K562 (cell line): ENCODE data around the gene RBM28. TPM values are rescaled to one million over a fixed set of nuclear protein-coding genes. Genes with fewer than 3 reads are reported as not detected.

Source experiments
- LCOR ChIP-seq: sonication (generic); formaldehyde crosslinking; IDR thresholded peaks from 2 replicates; pipeline ENCODE4 v1.8.0; 2022; ENCODE audit warnings: mild to moderate bottlenecking, missing genetic modification reagents
- RBM25 ChIP-seq: fragments of 200-400 bp; formaldehyde crosslinking; IDR thresholded peaks from 2 replicates; pipeline ENCODE4 v1.6.1; 2018; ENCODE audit warnings: low read length, low read depth, moderate library complexity; ENCODE audit not compliant: severe bottlenecking
- SMAD4 ChIP-seq: fragments of 250-450 bp; sonication (Bioruptor Pico); conservative IDR thresholded peaks from 2 replicates; pipeline ENCODE4 v1.8.0; 2021; ENCODE audit warnings: inconsistent platforms, mild to moderate bottlenecking, moderate library complexity
- STAT5B ChIP-seq: fragments of 250-450 bp; sonication (Bioruptor Pico); IDR thresholded peaks from 2 replicates; pipeline ENCODE4 v1.8.0; 2021; ENCODE audit warnings: mild to moderate bottlenecking, inconsistent platforms
- ZEB2 ChIP-seq: fragments of 450-650 bp; IDR thresholded peaks from 2 replicates; pipeline ENCODE4 v1.6.1; 2016
- ZMIZ1 ChIP-seq, 2 experiments: fragments of 150-350 bp in 1 of 2; IDR thresholded peaks; 2 replicates each; pipeline ENCODE4 v1.6.1; 2012 to 2016; ENCODE audit warnings: low read depth in 2 of 2, low read length in 2 of 2, mild to moderate bottlenecking in 1 of 2, moderate library complexity in 1 of 2
- ZNF184 ChIP-seq: sonication (generic); formaldehyde crosslinking; IDR thresholded peaks from 2 replicates; pipeline ENCODE4 v1.5.0; 2020; ENCODE audit warnings: missing genetic modification reagents
- ZNF699 ChIP-seq: fragments of 250-450 bp; sonication (Bioruptor Pico); IDR thresholded peaks from 2 replicates; pipeline ENCODE4 v1.8.0; 2021; ENCODE audit warnings: mild to moderate bottlenecking, moderate library complexity; ENCODE audit not compliant: insufficient replicate concordance
- ZNF717 ChIP-seq: fragments of 250-450 bp; sonication (Bioruptor Pico); IDR thresholded peaks from 2 replicates; pipeline ENCODE4 v1.5.0; 2021
- polyA plus RNA-seq, 8 experiments: library from polyadenylated mRNA; depleted of rRNA in 4 of 8; stranded (reverse) in 5 of 8; unstranded in 3 of 8; fragments of >200 nt; fragmentation: Nextera tagmentation in 2 of 8; fragmentation: Illumina TruSeq in 1 of 8; extraction: Ambion mirVana in 2 of 8; extraction: Trizol in 1 of 8; gene quantifications; 2 replicates each; pipeline versions ENCODE4 v1.2.1 to v1.2.3, GENCODE V29; 2011 to 2014; ENCODE audit warnings: inconsistent platforms in 1 of 8, missing spikeins in 1 of 8
- total RNA-seq, 7 experiments: library from RNA; depleted of rRNA in 6 of 7; stranded (reverse); fragments of >200 nt in 6 of 7; fragmentation: Illumina TruSeq in 2 of 7; extraction: Trizol in 2 of 7; gene quantifications; 2 replicates each; pipeline versions ENCODE4 v1.2.1 to v1.2.3, GENCODE V29; 2011 to 2021; ENCODE audit warnings: low replicate concordance in 1 of 7
- TF ChIP-seq, protein P1 (sequence below): fragments of 250-450 bp; sonication (Bioruptor Pico); IDR thresholded peaks from 2 replicates; pipeline ENCODE4 v1.4.0; 2020; ENCODE audit warnings: borderline replicate concordance
- TF ChIP-seq, protein P2 (sequence below): fragments of 450-650 bp; IDR thresholded peaks from 2 replicates; pipeline ENCODE4 v1.6.1; 2017; ENCODE audit warnings: antibody characterized with exemption
- TF ChIP-seq, protein P3 (sequence below): fragments of 450-650 bp; IDR thresholded peaks from 2 replicates; pipeline ENCODE4 v1.6.1; 2017; ENCODE audit warnings: antibody characterized with exemption, mild to moderate bottlenecking

The RBM28 gene
- total and polyA plus RNA-seq, 9 of the 15 experiments (the other 6 are each of a cell fraction or from before 2014, with no cell fraction given), result 65.8 to 213 (median 138) TPM

DNA sequence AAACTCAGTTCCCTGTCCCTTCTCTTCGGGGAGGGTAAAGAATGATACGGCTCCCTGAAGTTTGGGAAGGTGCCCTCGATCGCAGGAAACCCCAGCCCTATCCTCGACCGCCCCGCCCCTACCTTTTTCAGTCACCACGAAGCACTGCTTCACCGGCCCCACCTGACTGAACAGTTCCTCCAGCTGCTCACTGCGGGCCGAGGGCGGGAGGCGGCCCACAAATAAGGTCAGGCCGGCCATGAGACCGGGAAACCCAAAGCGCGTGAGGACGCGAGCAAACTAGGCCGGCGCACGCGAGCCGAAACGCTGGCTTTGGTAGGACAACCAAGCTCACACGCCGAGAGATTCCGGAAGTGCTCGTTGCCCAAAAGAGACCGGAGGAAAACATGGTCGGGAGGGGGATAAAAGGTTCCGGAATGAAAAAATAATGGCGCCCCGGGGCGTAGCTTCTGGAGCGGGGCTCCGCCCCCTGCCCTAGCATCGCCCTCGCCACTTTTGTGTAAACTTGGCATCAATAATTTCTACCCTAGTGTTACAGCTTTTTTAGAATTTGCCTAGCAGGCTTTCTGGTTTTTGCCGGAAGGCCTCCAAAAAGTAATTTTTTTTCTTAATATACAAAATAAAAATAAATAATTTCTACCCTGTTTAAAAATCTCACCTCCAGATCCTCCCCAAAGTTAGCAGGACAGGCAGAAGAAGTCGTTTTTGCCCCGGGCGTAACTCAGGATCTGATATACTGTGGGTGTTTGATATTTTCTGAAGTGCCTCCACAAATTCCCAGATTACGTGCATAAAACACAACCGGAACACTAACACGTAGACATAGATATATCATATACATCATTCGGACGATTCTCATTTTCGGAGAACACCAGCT lies at the start of gene RBM28 (continued):
- TF ChIP-seq, protein P1, sequence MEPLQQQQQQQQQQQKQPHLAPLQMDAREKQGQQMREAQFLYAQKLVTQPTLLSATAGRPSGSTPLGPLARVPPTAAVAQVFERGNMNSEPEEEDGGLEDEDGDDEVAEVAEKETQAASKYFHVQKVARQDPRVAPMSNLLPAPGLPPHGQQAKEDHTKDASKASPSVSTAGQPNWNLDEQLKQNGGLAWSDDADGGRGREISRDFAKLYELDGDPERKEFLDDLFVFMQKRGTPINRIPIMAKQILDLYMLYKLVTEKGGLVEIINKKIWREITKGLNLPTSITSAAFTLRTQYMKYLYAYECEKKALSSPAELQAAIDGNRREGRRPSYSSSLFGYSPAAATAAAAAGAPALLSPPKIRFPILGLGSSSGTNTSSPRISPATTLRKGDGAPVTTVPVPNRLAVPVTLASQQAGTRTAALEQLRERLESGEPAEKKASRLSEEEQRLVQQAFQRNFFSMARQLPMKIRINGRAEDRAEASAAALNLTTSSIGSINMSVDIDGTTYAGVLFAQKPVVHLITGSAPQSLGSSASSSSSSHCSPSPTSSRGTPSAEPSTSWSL (CRISPR knock-in tag), result no peak
- no peak for TF ChIP-seq STAT5B
- peak; percentile 64 to 83; a peak in 3 of 4 replicates for TF ChIP-seq ZMIZ1 (IDR thresholded peaks at IDR 0.05; ENCODE audit: low read depth in 2 of 2, low read length in 2 of 2)
- TF ChIP-seq RBM25, result no peak
- no peak for TF ChIP-seq ZNF717 (CRISPR knock-in tag)
- TF ChIP-seq ZNF184 (CRISPR knock-in tag), result no peak
- peak; percentile 100 for TF ChIP-seq LCOR (CRISPR knock-in tag)
- TF ChIP-seq ZNF699 (CRISPR knock-in tag), result no peak
- TF ChIP-seq, protein P2, sequence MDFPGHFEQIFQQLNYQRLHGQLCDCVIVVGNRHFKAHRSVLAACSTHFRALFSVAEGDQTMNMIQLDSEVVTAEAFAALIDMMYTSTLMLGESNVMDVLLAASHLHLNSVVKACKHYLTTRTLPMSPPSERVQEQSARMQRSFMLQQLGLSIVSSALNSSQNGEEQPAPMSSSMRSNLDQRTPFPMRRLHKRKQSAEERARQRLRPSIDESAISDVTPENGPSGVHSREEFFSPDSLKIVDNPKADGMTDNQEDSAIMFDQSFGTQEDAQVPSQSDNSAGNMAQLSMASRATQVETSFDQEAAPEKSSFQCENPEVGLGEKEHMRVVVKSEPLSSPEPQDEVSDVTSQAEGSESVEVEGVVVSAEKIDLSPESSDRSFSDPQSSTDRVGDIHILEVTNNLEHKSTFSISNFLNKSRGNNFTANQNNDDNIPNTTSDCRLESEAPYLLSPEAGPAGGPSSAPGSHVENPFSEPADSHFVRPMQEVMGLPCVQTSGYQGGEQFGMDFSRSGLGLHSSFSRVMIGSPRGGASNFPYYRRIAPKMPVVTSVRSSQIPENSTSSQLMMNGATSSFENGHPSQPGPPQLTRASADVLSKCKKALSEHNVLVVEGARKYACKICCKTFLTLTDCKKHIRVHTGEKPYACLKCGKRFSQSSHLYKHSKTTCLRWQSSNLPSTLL, result no peak
- peak; percentile 98 for TF ChIP-seq ZEB2
- TF ChIP-seq SMAD4, result peak; percentile 80
- TF ChIP-seq, protein P3, sequence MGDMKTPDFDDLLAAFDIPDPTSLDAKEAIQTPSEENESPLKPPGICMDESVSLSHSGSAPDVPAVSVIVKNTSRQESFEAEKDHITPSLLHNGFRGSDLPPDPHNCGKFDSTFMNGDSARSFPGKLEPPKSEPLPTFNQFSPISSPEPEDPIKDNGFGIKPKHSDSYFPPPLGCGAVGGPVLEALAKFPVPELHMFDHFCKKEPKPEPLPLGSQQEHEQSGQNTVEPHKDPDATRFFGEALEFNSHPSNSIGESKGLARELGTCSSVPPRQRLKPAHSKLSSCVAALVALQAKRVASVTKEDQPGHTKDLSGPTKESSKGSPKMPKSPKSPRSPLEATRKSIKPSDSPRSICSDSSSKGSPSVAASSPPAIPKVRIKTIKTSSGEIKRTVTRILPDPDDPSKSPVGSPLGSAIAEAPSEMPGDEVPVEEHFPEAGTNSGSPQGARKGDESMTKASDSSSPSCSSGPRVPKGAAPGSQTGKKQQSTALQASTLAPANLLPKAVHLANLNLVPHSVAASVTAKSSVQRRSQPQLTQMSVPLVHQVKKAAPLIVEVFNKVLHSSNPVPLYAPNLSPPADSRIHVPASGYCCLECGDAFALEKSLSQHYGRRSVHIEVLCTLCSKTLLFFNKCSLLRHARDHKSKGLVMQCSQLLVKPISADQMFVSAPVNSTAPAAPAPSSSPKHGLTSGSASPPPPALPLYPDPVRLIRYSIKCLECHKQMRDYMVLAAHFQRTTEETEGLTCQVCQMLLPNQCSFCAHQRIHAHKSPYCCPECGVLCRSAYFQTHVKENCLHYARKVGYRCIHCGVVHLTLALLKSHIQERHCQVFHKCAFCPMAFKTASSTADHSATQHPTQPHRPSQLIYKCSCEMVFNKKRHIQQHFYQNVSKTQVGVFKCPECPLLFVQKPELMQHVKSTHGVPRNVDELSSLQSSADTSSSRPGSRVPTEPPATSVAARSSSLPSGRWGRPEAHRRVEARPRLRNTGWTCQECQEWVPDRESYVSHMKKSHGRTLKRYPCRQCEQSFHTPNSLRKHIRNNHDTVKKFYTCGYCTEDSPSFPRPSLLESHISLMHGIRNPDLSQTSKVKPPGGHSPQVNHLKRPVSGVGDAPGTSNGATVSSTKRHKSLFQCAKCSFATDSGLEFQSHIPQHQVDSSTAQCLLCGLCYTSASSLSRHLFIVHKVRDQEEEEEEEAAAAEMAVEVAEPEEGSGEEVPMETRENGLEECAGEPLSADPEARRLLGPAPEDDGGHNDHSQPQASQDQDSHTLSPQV, result 0 out of 2 replicates have a peak, but pooled peaks have one; percentile 46
